ENCODE results near the gene SLC38A9.
"Not testable (repeated sequence)": the region's sequence is repeated elsewhere in the genome, so short reads cannot be mapped to it uniquely, and the experiment has no call there.

The SLC38A9 gene

GRCh38 chr5:55618318-55618717 lies 93.8 kb downstream of the SLC38A9 start:
- DNase-seq (ENCODE audit: low spot score): no peak
- no peak for TF ChIP-seq CTCF (IDR thresholded peaks at IDR 0.05; ENCODE audit: extremely low read depth, missing control alignments)

GRCh38 chr5:55613112-55613868 lies 98.8 kb downstream of the SLC38A9 start:
- DNase-seq (ENCODE audit: low spot score): no peak
- TF ChIP-seq CTCF (IDR thresholded peaks at IDR 0.05; ENCODE audit: extremely low read depth, missing control alignments): no peak

- no peak for TF ChIP-seq CTCF (IDR thresholded peaks at IDR 0.05; ENCODE audit: extremely low read depth, missing control alignments)
- no peak for DNase-seq (ENCODE audit: low spot score)
Observed at GRCh38 chr5:55610542-55610941, 101.6 kb downstream of the SLC38A9 start.

GRCh38 chr5:55609413-55609812 lies 102.7 kb downstream of the SLC38A9 start:
- no peak for TF ChIP-seq CTCF (IDR thresholded peaks at IDR 0.05; ENCODE audit: extremely low read depth, missing control alignments)
- DNase-seq (ENCODE audit: low spot score): no peak

GRCh38 chr5:55608595-55609349 lies 103.4 kb downstream of the SLC38A9 start:
- TF ChIP-seq CTCF (IDR thresholded peaks at IDR 0.05; ENCODE audit: extremely low read depth, missing control alignments): no peak
- DNase-seq (ENCODE audit: low spot score): no peak

GRCh38 chr5:55607309-55607708 lies 104.8 kb downstream of the SLC38A9 start:
- not testable (repeated sequence) for DNase-seq (ENCODE audit: low spot score)

GRCh38 chr5:55604611-55605067 lies 107.5 kb downstream of the SLC38A9 start:
- no peak for DNase-seq (ENCODE audit: low spot score)
- TF ChIP-seq CTCF (IDR thresholded peaks at IDR 0.05; ENCODE audit: extremely low read depth, missing control alignments): no peak

All from GM20000 (cell line).